KBM-7 (cell line): Measurements from ENCODE around the gene TAB3.
"Not testable (repeated sequence)": the region's sequence is repeated elsewhere in the genome, so short reads cannot be mapped to it uniquely, and the experiment has no call there.

Experiments used
- DNase-seq: peaks from one replicate; pipeline ENCODE4 v3.0.0-alpha.2; 2015
- in situ Hi-C: fragments of 300-500 bp; cut with MboI; formaldehyde crosslinking; loops from 2 replicates; pipeline ENCODE4 v1.14.3; 2020; ENCODE audit warnings: low sequenced_read_pairs, low pct_unique_long_range_greater_than_20kb, mixed read lengths

TAB3 gene

DNA sequence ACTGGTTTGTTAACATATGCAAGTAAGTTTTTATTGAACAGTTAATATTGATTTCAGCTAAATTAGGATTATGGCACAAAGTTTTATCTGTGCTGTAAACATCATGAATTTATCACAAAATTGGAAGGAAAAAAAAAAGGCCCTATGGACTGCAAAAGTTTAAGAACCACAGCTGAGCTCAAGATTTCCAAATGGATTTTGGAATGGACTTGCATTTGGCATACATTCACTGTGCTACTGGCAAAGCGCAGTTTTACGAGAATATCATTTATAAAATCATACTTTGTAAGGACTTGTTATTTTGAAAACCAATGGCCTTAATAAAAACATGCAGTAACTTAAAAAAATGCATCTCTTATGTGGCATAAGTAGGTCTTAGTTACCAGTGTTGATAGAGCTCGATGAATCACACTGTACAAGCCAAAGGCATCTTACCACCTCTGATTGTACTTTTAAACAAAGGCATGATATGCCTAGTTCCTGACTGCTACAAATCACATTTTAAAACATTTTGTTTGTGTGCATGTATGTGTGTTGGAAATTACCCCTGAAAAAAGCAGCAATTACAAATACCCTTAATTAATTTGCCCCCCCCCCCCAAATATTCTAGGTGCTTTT, 58.6 kb downstream of the TAB3 start:
- in situ Hi-C loops: no loop called here
- DNase-seq: no peak

GRCh38 chrX:30824275-30824674, 64.8 kb downstream of the TAB3 start:
- in situ Hi-C loops: loop anchor here (10.0 kb wide), 1 partner anchor 59 kb away; no protein-coding TSS in a partner anchor
- DNase-seq: no peak

DNA sequence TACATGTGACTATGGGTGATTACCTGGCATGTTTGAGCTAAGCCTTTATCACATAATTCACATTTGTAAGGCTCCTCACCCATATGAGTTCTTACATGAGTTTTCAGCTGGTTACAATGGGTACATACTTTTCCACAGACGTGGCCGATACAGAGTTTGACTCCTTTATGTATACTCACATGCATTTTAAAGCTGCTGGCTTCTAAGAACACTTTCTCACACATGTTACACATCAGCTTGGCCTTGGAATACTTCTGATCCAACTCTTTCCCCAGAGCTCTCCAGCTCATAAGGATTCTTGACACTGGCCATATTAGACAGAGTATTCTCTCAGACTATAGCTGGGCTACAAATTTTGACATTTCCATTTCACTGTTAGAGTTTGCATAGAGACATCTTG, 66.3 kb downstream of the TAB3 start:
- in situ Hi-C loops: loop anchor here (10.0 kb wide), 1 partner anchor 58 kb away; no protein-coding TSS in a partner anchor
- no peak for DNase-seq

- DNase-seq: peak; percentile 72
- in situ Hi-C loops: loop anchor here (10.0 kb wide), 1 partner anchor 57 kb away; no protein-coding TSS in a partner anchor
Measured at GRCh38 chrX:30822068-30822681, 66.9 kb downstream of the TAB3 start.

DNA sequence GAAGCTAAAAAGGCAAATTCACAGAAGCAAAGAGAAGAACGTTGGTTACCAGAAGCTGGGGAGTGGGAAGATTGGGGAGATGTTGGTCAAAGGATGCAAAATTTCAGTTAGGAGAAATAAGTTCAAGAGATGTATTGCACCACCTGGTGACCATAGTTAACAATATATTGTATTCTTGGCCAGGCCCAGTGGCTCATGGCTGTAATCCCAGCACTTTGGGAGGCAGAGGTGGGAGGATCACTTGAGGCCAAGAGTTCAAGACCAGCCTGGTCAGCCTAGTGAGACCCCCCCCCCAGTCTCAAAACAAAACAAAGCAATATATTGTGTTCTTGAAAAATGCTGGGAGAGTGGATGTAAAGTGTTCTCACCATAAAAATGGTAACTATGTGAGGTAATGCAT, 67.9 kb downstream of the TAB3 start:
- peak; percentile 7 for DNase-seq
- in situ Hi-C loops: loop anchor here (10.0 kb wide), 1 partner anchor 56 kb away; no protein-coding TSS in a partner anchor

DNA sequence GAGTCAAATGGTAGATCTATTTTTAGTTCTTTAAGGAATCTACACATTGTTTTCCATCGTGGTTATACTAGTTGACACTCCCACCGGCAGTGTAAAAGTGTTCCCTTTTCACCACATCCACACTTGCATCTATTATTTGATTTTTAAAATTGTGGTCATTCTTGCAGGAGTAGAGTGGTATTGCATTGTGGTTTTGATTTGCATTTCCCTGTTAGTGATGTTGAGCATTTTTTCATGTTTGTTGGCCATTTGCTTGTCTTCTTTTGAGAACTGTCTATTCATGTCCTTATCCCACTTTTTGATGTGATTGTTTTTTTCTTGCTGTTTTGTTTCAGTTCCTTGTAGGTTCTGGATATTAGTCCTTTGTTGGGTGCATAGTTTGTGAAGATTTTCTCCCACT, 70.0 kb downstream of the TAB3 start:
- in situ Hi-C loops: no loop called here
- no peak for DNase-seq

GRCh38 chrX:30816079-30816478, 73.0 kb downstream of the TAB3 start:
- in situ Hi-C loops: no loop called here
- DNase-seq: no peak

DNA sequence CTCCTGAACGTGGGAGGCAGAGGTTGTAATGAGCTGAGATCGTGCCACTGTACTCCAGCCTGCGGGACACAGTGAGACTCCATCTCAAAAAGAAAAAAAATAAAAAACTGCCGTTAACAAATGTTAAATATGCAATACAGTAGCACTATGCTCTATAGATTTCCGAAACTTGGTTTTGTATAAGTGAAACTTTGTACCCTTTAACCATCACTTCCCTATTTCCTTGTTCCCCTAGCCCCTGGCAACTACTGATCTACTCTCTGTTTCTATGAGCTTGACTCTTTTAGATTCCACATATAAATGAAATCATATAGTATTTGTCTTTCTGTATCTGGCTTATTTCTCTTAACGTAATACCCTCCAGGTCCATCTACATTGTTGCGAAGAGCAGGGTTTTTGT, 74.1 kb downstream of the TAB3 start:
- in situ Hi-C loops: no loop called here
- DNase-seq: no peak

DNA sequence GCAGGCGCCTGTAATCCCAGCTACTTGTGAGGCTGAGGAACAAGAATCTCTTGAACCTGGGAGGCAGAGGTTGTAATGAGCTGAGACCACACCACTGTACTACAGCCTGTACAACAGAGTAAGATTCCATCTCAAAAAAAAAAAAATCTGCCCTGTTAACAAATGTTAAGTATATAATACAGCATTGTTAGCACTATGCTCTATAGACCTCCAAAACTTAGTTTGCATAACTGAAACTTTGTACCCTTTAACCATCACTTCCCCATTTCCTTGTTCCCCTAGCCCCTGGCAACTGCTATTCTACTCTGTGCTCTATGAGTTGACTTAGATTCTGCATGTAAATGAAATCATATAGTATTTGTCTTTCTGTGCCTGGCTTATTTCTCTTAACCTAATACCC, 76.7 kb downstream of the TAB3 start:
- in situ Hi-C loops: no loop called here
- DNase-seq: peak; percentile 24

DNA sequence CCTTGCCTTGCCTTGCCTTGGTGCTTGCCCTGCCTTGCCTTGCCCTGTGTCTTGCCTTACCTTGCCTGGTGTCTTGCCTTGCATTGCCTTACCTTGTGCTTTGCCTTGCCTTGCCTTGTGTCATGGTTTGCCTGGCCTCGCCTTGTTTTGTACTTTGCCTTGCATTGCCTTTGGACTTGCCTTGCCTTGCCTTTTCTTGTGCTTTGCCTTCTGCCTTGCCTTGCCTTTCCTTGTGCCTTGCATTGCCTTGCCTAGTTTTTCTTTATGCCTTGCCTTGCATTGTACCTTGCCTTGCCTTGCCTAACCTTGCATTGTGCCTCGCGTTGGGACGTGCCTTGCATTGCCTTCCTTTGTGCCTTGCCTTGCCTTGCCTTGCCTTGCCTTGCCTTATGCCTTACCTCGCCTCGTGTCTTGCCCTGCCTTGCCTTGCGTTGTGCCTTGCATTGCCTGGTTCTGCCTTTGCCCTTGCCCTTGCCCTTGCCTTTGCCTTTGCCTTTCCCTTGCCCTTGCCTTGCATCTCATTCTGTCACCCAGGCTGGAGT, 82.8 kb downstream of the TAB3 start:
- no peak for DNase-seq
- in situ Hi-C loops: no loop called here

DNA sequence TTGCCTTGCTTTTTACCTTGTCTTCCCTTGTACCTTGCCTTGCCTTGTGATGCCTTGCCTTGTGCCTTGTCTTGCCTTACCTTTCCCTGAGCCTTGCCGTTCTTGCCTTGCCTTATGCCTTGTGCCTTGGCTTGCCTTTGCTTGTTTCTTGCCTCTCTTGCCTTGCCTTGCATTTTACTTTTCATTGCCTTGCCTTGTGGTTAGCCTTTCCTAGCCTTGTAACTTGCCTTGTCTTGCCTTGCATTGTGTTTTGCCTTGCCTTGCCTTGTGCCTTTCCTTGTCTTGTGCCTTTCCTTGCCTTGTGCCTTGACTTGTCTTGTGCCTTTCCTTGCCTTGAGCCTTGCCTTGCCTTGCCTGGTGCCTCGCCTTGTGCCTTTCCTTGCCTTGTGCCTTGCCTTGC, 84.6 kb downstream of the TAB3 start:
- no peak for DNase-seq
- in situ Hi-C loops: no loop called here

- DNase-seq: no peak
- in situ Hi-C loops: no loop called here
Measured at GRCh38 chrX:30800901-30801300, 88.2 kb downstream of the TAB3 start.

DNA sequence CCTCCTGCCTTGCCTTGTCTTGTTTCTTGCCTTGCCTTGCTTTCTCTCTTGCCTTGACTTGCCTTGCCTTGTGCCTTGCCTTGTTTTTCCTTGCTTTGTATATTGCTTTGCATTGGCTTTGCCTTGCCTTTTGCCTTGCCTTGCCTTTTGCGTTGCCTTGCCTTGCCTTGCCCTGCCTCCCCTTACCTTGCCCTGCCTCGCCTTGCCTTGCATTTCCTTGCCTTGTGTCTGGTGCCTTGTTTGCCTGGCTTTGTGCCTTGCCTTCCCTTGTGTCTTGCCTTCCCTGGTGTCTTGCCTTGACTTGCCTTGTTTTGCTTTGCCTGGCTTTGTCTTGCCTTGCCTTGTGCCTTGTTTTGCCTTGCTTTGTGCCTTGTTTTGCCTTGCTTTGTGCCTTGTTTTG, 89.7 kb downstream of the TAB3 start:
- in situ Hi-C loops: no loop called here
- no peak for DNase-seq

- in situ Hi-C loops: no loop called here
Measured at GRCh38 chrX:30798810-30799209, 90.2 kb downstream of the TAB3 start.

DNA sequence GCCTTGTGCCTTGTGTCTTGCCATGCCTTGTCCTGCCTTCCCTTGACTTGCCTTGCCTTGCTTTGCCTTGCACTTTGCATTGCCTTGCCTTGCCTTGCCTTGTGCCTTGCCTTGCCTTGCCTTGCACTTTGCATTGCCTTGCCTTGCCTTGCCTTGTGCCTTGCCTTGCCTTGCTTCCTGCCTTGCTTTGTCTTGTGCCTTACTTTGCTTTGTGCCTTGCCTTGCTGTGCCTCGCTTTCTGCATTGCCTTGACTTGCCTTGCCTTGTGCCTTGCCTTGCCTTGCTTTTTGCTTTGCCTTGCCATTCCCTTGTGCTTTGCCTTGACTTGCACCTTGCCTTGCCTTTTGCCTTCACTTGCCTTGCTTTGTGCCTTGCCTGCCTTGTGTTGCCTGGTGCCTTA, 91.8 kb downstream of the TAB3 start:
- DNase-seq, in situ Hi-C loops: not testable (repeated sequence)

More at GRCh38 chrX:30798810-30799209, 90.2 kb downstream of the TAB3 start:
- no peak for DNase-seq

- in situ Hi-C loops: no loop called here
- no peak for DNase-seq
Measured at GRCh38 chrX:30795981-30796958, 92.8 kb downstream of the TAB3 start.

DNA sequence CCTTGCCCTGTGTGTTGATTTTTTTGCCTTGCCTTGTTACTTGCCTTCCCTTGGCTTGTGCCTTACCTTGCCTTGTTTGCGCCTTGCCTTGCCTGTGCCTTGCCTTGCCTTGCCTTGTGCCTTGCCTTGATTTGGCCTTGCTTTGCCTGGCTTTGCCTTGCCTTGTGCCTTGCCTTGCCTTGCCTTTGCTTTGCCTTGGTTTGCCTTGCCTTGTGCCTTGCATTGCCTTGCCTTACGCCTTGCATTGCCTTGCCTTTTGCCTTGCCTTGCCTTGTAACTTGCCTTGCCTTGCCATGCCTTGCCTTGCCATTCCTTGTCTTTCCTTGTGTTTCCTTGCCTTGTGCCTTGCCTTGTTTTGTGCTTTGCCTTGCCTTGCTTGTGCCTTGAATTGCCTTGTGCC, 94.6 kb downstream of the TAB3 start:
- DNase-seq: no peak
- in situ Hi-C loops: no loop called here

DNA sequence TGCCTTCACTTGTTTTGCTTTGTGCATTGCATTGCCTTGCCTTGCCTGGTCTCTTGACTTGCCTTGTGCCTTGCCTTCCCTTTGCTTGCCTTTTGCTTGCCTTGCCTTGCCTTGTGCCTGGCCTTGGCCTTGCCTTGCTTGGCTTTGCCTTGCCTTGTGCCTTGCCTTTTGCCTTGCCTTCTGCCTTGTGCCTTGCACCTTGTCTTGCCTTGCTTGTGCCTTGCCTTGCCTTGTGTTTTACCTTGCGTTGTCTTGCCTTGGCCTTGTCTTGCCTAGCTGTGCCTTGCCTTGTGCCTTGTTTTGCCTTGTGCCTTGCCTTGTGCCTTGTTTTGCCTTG, 95.3 kb downstream of the TAB3 start:
- in situ Hi-C loops: no loop called here
- DNase-seq: no peak

- in situ Hi-C loops: no loop called here
- DNase-seq: no peak
Measured at GRCh38 chrX:30793075-30793766, 95.8 kb downstream of the TAB3 start.
